ENCODE results near the gene LRRC45. TPM values are rescaled to one million over a fixed set of nuclear protein-coding genes. Genes with fewer than 3 reads are reported as not detected.

Gene LRRC45
- total RNA-seq, 5 donors from 2014 or later (not counting 1 experiment from before 2014, with no cell fraction given), result 13.3 to 28.5 (median 22.3) TPM

DNA sequence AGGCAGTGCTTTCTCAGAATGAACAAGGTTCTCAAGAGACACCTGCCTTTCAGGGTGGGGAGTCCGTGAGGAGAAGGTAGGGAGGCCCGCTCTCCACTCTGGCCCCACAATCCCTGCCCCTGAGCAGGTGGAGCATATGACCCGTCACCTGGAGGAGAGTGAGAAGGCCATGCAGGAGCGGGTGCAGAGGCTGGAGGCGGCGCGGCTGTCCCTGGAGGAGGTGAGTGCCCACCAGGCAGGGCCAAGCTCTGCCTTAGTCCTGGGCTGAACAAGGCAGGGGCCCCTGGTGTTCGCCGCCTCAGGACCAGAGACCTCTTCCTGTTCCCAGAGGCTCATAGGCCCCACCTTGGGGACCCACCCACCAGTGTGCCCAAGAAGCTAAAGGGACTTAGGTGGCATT lies 5.9 kb downstream of the LRRC45 start:
- H3K36me3 ChIP-seq (ENCODE audit: control insufficient read depth in 2 of 2, extremely low read depth in 1 of 2, insufficient read depth in 1 of 2, low read length in 1 of 2), result peaks cover 0 to 7% of the 10 kb centered on the region in 2 donors
- H3K4me1 ChIP-seq (ENCODE audit: control insufficient read depth in 1 of 2, extremely low read depth in 1 of 2, insufficient read depth in 2 of 2, low read length in 2 of 2), result peaks cover 4 to 40% of the 10 kb centered on the region in 2 experiments
- ATAC-seq (replicated peaks in 1 of 4) (no peak), DNase-seq (no peak)
- no peaks in the 10 kb centered on the region for H3K9me3 ChIP-seq
- no peak overlapping the region for H3K4me3 ChIP-seq (ENCODE audit: control insufficient read depth in 1 of 2, extremely low read depth in 1 of 2, low read length in 1 of 2)
- H3K4me1 Mint-ChIP-seq, result peaks cover 7 to 20% (median 14%) of the 10 kb centered on the region in 3 donors
- WGBS (ENCODE audit: insufficient coverage), result 96% methylated on average over 8 of the region's 9 CpGs
- peak overlapping the region in 2 of 3 donors; percentile 24 to 87 for H3K4me3 Mint-ChIP-seq
- no peaks in the 10 kb centered on the region for H3K9me3 Mint-ChIP-seq
- H3K27ac ChIP-seq (ENCODE audit: low read length), result no peak overlapping the region
- H3K27me3 Mint-ChIP-seq, result no peaks in the 10 kb centered on the region
- CTCF ChIA-PET, result interaction anchor here in 1 of 2 donors (0.5 to 1.3 kb wide), 2 partner anchors 117 to 157 kb away, joined by 3 to 4 read pairs; no protein-coding TSS in a partner anchor
- H3K36me3 Mint-ChIP-seq, result no peaks in the 10 kb centered on the region
- no peak overlapping the region for H3K27ac Mint-ChIP-seq
- POLR2A ChIA-PET, result no interaction called here
- H3K27me3 ChIP-seq (replicated peaks in 1 of 2; ENCODE audit: control insufficient read depth in 2 of 2, extremely low read depth in 1 of 2, insufficient read depth in 2 of 2, low read length in 1 of 2), result peaks cover 0 to 19% of the 10 kb centered on the region in 2 experiments

DNA sequence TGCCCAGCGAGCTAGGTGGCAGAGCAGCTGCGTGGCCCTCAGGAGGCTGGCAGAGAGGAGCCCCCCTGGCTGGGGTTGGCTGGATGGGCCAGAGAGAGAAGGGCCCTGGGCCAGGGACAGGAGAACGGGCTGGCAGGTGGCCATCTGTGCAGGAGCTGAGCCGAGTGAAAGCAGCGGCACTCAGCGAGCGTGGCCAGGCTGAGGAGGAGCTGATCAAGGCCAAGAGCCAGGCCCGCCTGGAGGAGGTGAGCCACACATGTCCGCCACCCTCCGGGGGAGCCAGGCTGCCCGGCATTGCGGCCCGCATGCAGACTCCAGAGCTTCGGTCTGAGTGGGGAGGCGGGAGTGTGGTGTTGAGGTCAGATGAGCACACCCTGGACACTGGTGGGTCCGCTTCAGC lies 6.3 kb downstream of the LRRC45 start:
- peaks cover 2 to 35% of the 10 kb centered on the region in 2 experiments for H3K4me1 ChIP-seq (ENCODE audit: control insufficient read depth in 1 of 2, extremely low read depth in 1 of 2, insufficient read depth in 2 of 2, low read length in 2 of 2)
- CTCF ChIA-PET, result interaction anchor here in 1 of 2 donors (1.3 kb wide), 1 partner anchor 116 kb away, joined by 3 read pairs; no protein-coding TSS in a partner anchor
- no peak overlapping the region for H3K27ac ChIP-seq (ENCODE audit: low read length)
- H3K9me3 ChIP-seq, result no peaks in the 10 kb centered on the region
- peaks cover 0 to 15% of the 10 kb centered on the region in 2 experiments for H3K27me3 ChIP-seq (replicated peaks in 1 of 2; ENCODE audit: control insufficient read depth in 2 of 2, extremely low read depth in 1 of 2, insufficient read depth in 2 of 2, low read length in 1 of 2)
- no peaks in the 10 kb centered on the region for H3K27me3 Mint-ChIP-seq
- H3K36me3 Mint-ChIP-seq, result no peaks in the 10 kb centered on the region
- DNase-seq (no peak), ATAC-seq (replicated peaks in 1 of 4) (no peak)
- H3K36me3 ChIP-seq (ENCODE audit: control insufficient read depth in 2 of 2, extremely low read depth in 1 of 2, insufficient read depth in 1 of 2, low read length in 1 of 2), result peaks cover 0 to 7% of the 10 kb centered on the region in 2 donors
- peaks cover 5 to 16% (median 10%) of the 10 kb centered on the region in 3 donors for H3K4me1 Mint-ChIP-seq
- POLR2A ChIA-PET, result no interaction called here
- no peak overlapping the region for H3K27ac Mint-ChIP-seq
- H3K4me3 Mint-ChIP-seq, result peak overlapping the region; percentile 54 to 87 (median 58)
- H3K9me3 Mint-ChIP-seq, result no peaks in the 10 kb centered on the region
- no peak overlapping the region for H3K4me3 ChIP-seq (ENCODE audit: control insufficient read depth in 1 of 2, extremely low read depth in 1 of 2, low read length in 1 of 2)
- WGBS (ENCODE audit: insufficient coverage), result over 99% methylated on average over 16 of the region's 16 CpGs

DNA sequence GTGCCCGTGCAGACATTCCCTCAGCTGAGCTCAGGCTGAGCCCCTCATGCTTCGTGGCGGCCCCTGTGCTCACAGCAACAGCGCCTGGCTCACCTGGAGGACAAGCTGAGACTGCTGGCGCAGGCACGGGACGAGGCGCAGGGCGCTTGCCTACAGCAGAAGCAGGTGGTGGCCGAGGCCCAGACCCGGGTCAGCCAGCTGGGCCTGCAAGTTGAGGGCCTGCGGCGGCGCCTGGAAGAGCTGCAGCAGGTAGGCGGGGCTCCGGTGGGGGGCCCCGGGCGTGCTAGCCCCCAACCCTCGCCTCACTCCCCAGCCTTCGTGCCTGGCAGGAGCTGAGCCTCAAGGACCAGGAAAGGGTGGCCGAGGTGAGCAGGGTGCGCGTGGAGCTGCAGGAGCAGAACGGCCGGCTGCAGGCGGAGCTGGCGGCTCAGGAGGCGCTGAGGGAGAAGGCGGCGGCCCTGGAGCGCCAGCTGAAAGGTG lies 6.9 kb downstream of the LRRC45 start:
- ChIA-PET CTCF (interaction anchor here in 1 of 2 donors (1.3 kb wide), 1 partner anchor 116 kb away, joined by 3 read pairs; no protein-coding TSS in a partner anchor), POLR2A (no interaction called here)
- no peak for DNase-seq
- no peaks in the 10 kb centered on the region for H3K27me3 Mint-ChIP-seq
- no peak overlapping the region for H3K27ac ChIP-seq (ENCODE audit: low read length)
- H3K4me3 Mint-ChIP-seq, result peak overlapping the region in 2 of 3 donors; percentile 54 to 87
- no peak overlapping the region for H3K27ac Mint-ChIP-seq
- WGBS (ENCODE audit: insufficient coverage), result 79% methylated on average over 27 of the region's 31 CpGs
- H3K27me3 ChIP-seq (replicated peaks in 1 of 2; ENCODE audit: control insufficient read depth in 2 of 2, extremely low read depth in 1 of 2, insufficient read depth in 2 of 2, low read length in 1 of 2), result peaks cover 0 to 12% of the 10 kb centered on the region in 2 experiments
- H3K9me3 Mint-ChIP-seq, result no peaks in the 10 kb centered on the region
- no peaks in the 10 kb centered on the region for H3K9me3 ChIP-seq
- H3K4me1 ChIP-seq (ENCODE audit: control insufficient read depth in 1 of 2, extremely low read depth in 1 of 2, insufficient read depth in 2 of 2, low read length in 2 of 2), result peaks cover 2 to 33% of the 10 kb centered on the region in 2 experiments
- peaks cover 0 to 7% of the 10 kb centered on the region in 2 donors for H3K36me3 ChIP-seq (ENCODE audit: control insufficient read depth in 2 of 2, extremely low read depth in 1 of 2, insufficient read depth in 1 of 2, low read length in 1 of 2)
- no peak for ATAC-seq (replicated peaks in 1 of 4)
- peaks cover 2% of the 10 kb centered on the region for H3K36me3 Mint-ChIP-seq
- H3K4me1 Mint-ChIP-seq, result peaks cover 7 to 18% (median 12%) of the 10 kb centered on the region in 3 donors
- no peak overlapping the region for H3K4me3 ChIP-seq (ENCODE audit: control insufficient read depth in 1 of 2, extremely low read depth in 1 of 2, low read length in 1 of 2)

DNA sequence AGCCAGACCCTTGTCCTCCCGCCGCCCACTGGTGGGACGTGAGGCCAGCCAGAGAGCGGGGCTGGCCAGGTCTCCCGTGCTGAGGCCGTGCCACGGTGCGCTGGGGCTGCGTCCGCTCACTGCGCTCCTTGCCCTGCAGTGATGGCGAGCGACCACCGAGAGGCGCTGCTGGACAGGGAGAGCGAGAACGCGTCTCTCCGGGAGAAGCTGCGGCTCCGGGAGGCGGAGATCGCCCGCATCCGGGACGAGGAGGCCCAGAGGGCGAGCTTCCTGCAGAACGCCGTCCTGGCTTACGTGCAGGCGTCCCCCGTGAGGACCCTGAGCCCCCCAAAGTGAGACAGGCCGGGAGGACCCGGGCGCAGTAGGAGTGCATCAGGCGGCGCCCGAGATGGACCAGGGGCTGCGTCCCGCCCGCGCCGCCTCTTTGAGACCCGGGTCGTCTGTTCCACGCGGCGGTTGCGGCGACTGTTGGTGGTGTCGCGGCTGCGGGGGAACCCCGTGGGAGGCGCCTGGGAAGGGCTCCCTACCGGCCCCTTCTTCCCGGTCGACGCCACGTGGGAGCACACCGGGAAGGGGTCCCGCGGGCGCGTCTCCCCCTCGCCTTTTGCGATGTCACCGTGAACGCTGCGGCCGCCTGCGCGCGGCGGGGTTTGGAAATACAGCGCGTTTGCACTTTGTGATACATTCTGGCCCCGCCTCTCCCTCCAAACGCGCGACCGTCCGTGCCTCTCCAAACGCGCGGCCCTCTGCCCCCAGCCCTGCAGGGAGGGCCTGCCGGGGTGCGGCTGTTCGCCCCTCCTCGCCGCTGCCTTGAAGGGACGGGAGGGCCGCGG lies 7.6 kb downstream of the LRRC45 start:
- Histone ChIP-seq H3K27me3 (replicated peaks in 1 of 2; ENCODE audit: control insufficient read depth in 2 of 2, extremely low read depth in 1 of 2, insufficient read depth in 2 of 2, low read length in 1 of 2) (peaks cover 0 to 12% of the 10 kb centered on the region in 2 experiments), H3K27ac (ENCODE audit: low read length) (no peak overlapping the region), H3K9me3 (no peaks in the 10 kb centered on the region), H3K4me1 (ENCODE audit: control insufficient read depth in 1 of 2, extremely low read depth in 1 of 2, insufficient read depth in 2 of 2, low read length in 2 of 2) (peaks cover 2 to 33% of the 10 kb centered on the region in 2 experiments), H3K4me3 (ENCODE audit: control insufficient read depth in 1 of 2, extremely low read depth in 1 of 2, low read length in 1 of 2) (peak overlapping the region; percentile 55 to 67), H3K36me3 (ENCODE audit: control insufficient read depth in 2 of 2, extremely low read depth in 1 of 2, insufficient read depth in 1 of 2, low read length in 1 of 2) (peaks cover 4% of the 10 kb centered on the region in 2 donors)
- DNase-seq, result peak; percentile 52 to 90 (median 76)
- no peak overlapping the region for H3K27ac Mint-ChIP-seq
- no peaks in the 10 kb centered on the region for H3K9me3 Mint-ChIP-seq
- CTCF ChIA-PET, result interaction anchor here (0.6 to 1.3 kb wide), 4 partner anchors 100 to 210 kb away, joined by 3 to 9 read pairs (median 4); no protein-coding TSS in a partner anchor
- POLR2A ChIA-PET, result interaction anchor here in 1 of 2 donors (0.5 kb wide), 1 partner anchor 33 kb away, joined by 3 read pairs; no protein-coding TSS in a partner anchor
- ATAC-seq (replicated peaks in 1 of 4), result peak; percentile 75 to 87 (median 82)
- peaks cover 13 to 23% (median 19%) of the 10 kb centered on the region in 3 donors for H3K4me1 Mint-ChIP-seq
- WGBS (ENCODE audit: insufficient coverage), result under 1% methylated on average over 94 of the region's 94 CpGs
- H3K36me3 Mint-ChIP-seq, result peaks cover 6% of the 10 kb centered on the region
- no peaks in the 10 kb centered on the region for H3K27me3 Mint-ChIP-seq
- H3K4me3 Mint-ChIP-seq, result peak overlapping the region; percentile 77 to 87 (median 82)

DNA sequence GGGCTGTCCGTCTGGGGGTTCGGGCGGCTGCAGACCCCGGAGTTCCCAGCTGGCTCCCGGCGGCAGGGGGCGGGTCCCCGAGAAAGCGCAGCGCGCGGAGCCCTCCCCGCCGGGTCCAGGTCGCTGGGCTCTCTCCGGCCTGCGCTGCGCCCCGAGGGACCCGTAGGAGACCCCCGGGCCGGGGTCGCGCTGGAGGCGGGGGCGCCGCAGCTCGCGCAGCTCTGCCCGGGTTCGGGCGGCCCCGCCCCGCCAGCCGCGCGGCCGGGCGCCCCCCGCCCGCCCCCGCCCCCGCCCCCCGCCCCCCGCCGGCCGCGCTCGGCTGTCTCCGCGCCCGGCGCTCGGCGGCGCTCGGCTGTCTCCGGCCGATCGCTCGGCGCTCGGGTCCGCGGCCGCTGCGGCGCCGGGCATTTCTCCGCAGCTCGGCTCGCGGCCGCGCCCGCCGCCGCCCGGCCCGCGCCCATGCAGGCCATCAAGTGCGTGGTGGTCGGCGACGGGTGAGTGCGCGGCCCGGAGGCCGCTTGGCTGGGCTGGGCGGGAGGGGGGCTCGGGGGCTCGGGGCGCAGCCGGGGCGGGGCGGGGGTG lies 8.3 kb downstream of the LRRC45 start, which contains the start of gene RAC3:
Gene RAC3, plus strand, starts transcription at position 376 of the 582 bp plus-strand sequence. Its CDS starts 84 bp downstream, at position 460.
- DNase-seq (peak in 1 of 35 experiments; percentile 36), ATAC-seq (replicated peaks in 1 of 4) (peak; percentile 3 to 47 (median 20))
- no peak within 1 kb of the TSS for H3K27ac ChIP-seq (ENCODE audit: low read length)
- H3K36me3 ChIP-seq (ENCODE audit: control insufficient read depth in 2 of 2, extremely low read depth in 1 of 2, insufficient read depth in 1 of 2, low read length in 1 of 2), result peaks cover 4 to 5% of the 10 kb centered on the region in 2 donors
- H3K27me3 ChIP-seq (replicated peaks in 1 of 2; ENCODE audit: control insufficient read depth in 2 of 2, extremely low read depth in 1 of 2, insufficient read depth in 2 of 2, low read length in 1 of 2), result peaks cover 0 to 12% of the 10 kb centered on the region in 2 experiments
- peaks cover 6% of the 10 kb centered on the region for H3K36me3 Mint-ChIP-seq
- CTCF ChIA-PET, result no interaction called here
- H3K27me3 Mint-ChIP-seq, result no peaks in the 10 kb centered on the region
- WGBS (ENCODE audit: insufficient coverage), result under 1% methylated on average over 74 of the region's 96 CpGs
- H3K27ac Mint-ChIP-seq, result no peak within 1 kb of the TSS
- H3K9me3 Mint-ChIP-seq, result no peaks in the 10 kb centered on the region
- H3K9me3 ChIP-seq, result no peaks in the 10 kb centered on the region
- POLR2A ChIA-PET, result no interaction called here
- H3K4me3 ChIP-seq (ENCODE audit: control insufficient read depth in 1 of 2, extremely low read depth in 1 of 2, low read length in 1 of 2), result peak within 1 kb of the TSS; percentile 55 to 67
- peaks cover 4 to 40% of the 10 kb centered on the region in 2 experiments for H3K4me1 ChIP-seq (ENCODE audit: control insufficient read depth in 1 of 2, extremely low read depth in 1 of 2, insufficient read depth in 2 of 2, low read length in 2 of 2)
- H3K4me3 Mint-ChIP-seq, result peak within 1 kb of the TSS; percentile 77 to 87 (median 82)
- H3K4me1 Mint-ChIP-seq, result peaks cover 14 to 26% (median 24%) of the 10 kb centered on the region in 3 donors
